Heart left ventricle (tissue), 16 donors: ENCODE data around the gene SLC29A3. TPM values are rescaled to one million over a fixed set of nuclear protein-coding genes. Genes with fewer than 3 reads are reported as not detected.

Experiments
- ATAC-seq, 4 donors: fragments of 200-7000 bp; cut with Tn5 transposase; one replicate each; pipeline ENCODE4 v1.9.1; 2020 to 2022; ENCODE audit warnings: moderate library complexity in 4 of 4, mild to moderate bottlenecking in 3 of 4, moderate number of reproducible peaks in 1 of 4
- DNase-seq, 5 donors: peaks; one replicate each; pipeline ENCODE4 v3.0.0-alpha.2; 2020
- H3K27ac ChIP-seq, 12 donors: fragments of 200-600 bp; sonication (generic) in 4 of 12; one replicate each; pipeline versions ENCODE4 v1.5.0 to v1.8.0; 2016 to 2022; ENCODE audit warnings: mild to moderate bottlenecking in 2 of 12
- H3K27me3 ChIP-seq, 9 donors: fragments of 200-600 bp; sonication (generic) in 2 of 9; one replicate each; pipeline versions ENCODE4 v1.5.1 to v1.8.0; 2016 to 2022; ENCODE audit warnings: mild to moderate bottlenecking in 3 of 9
- H3K36me3 ChIP-seq, 9 donors: fragments of 200-600 bp; sonication (generic) in 2 of 9; one replicate each; pipeline versions ENCODE4 v1.5.0 to v1.8.0; 2018 to 2022; ENCODE audit warnings: mild to moderate bottlenecking in 2 of 9
- H3K4me1 ChIP-seq, 12 donors: fragments of 200-600 bp; sonication (generic) in 4 of 12; one replicate each; pipeline versions ENCODE4 v1.5.0 to v1.8.0; 2016 to 2022; ENCODE audit warnings: mild to moderate bottlenecking in 3 of 12
- H3K4me3 ChIP-seq, 12 donors: fragments of 200-600 bp; sonication (generic) in 4 of 12; one replicate each; pipeline versions ENCODE4 v1.5.0 to v1.8.0; 2017 to 2022; ENCODE audit warnings: mild to moderate bottlenecking in 9 of 12, moderate library complexity in 4 of 12
- H3K9me3 ChIP-seq, 12 donors: fragments of 200-600 bp; sonication (generic) in 4 of 12; one replicate each; pipeline versions ENCODE4 v1.5.0 to v1.8.0; 2016 to 2022; ENCODE audit warnings: mild to moderate bottlenecking in 1 of 12
- CTCF ChIP-seq, 12 donors: fragments of 200-600 bp; sonication (generic) in 4 of 12; IDR thresholded peaks; one replicate each; pipeline versions ENCODE4 v1.5.0 to v1.8.0; 2018 to 2022; ENCODE audit warnings: antibody characterized with exemption in 12 of 12, mild to moderate bottlenecking in 5 of 12
- POLR2A ChIP-seq, 2 donors: fragments of 450-650 bp; IDR thresholded peaks; one replicate each; pipeline ENCODE4 v1.6.1; 2017; ENCODE audit warnings: antibody characterized with exemption in 2 of 2, mild to moderate bottlenecking in 2 of 2, moderate library complexity in 2 of 2
- WGBS, 4 donors: extraction: QIAGEN DNeasy Blood & Tissue Kit in 2 of 4; methylation state at CpG; one replicate each; pipeline versions ENCODE4 v1.1.5 to v1.1.7; 2013 to 2018; 5-methylcytosine and 5-hydroxymethylcytosine counted together
- intact Hi-C, 10 donors: fragments of 100-400 bp; cut with DNase I; formaldehyde crosslinking; loops; one replicate each; pipeline versions ENCODE4 v1.11.1 to v1.14.2; 2022
- polyA plus RNA-seq, 2 donors: library from polyadenylated mRNA; stranded (reverse); fragments of 200-250 nt; gene quantifications; one replicate each; pipeline ENCODE4 v1.2.3, GENCODE V29; 2013
- total RNA-seq, 9 donors: library from RNA; depleted of rRNA in 2 of 9; stranded (reverse); fragments of >200 nt in 2 of 9; fragmentation: NEBNext Ultra II Directional in 3 of 9; extraction: Animal tissue kit (Norgen Biotek cat#: 25700) in 3 of 9; gene quantifications; one replicate each; pipeline versions ENCODE4 v1.1.0 to v1.2.4, GENCODE V29; 2016 to 2023
- donor health status: ischemic (EF 13 %, LVEDD 7.1; RV severe dilation, severe dysfunction).
- donor health status: healthy with polysubstance abuse.
- donor health status: DM: no; HTN: yes; CAD: no.
- donor health status: DM: no; HTN: no; CAD: no.
- donor health status: ischemic (EF 25% LVEDD 6.9; RV normal size, moderate dysfunction).
- donor health status: ischemic (EF 25% LVEDD 5.7; RV mildly dilated, moderate dysfunction).
- donor health status: healthy.
- donor health status: DM: yes; HTN: yes; CAD: no.
- donor health status: ischemic (EF 35%, LVEDD 5.7; RV mildly dilated, moderate dysfunction).
- donor health status: nonischemic (EF 11% LVEDD 7.7; RV severe dilation, severe dysfunction).
- donor health status: DM: yes; HTN: yes; CAD: no.
- donor health status: PGD.
- donor health status: ischemic (EF 29% LVEDD 5.4; RV normal size, mild dysfunction).
- donor health status: nonischemic (EF 23%, LVEDD 6.1; RV moderate dilation, normal function).

The SLC29A3 gene
- total and polyA plus RNA-seq, 11 donors: 0.76 to 6.2 (median 1.6) TPM

GRCh38 chr10:71409516-71410104 is 90.6 kb downstream of the SLC29A3 start:
- no peak for DNase-seq
- H3K27ac ChIP-seq: no peak overlapping the region
- H3K27me3 ChIP-seq: no peaks in the 10 kb centered on the region
- WGBS, 4 donors: 45 to 63% (median 59%) methylated on average over 3 of the region's 3 CpGs
- H3K4me3 ChIP-seq: no peak overlapping the region
- H3K36me3 ChIP-seq: no peaks in the 10 kb centered on the region
- H3K9me3 ChIP-seq: peaks cover 0 to 34% (median 15%) of the 10 kb centered on the region in 12 donors
- intact Hi-C loops: no loop called here
- TF ChIP-seq POLR2A (IDR thresholded peaks at IDR 0.05): no peak
- TF ChIP-seq CTCF (IDR thresholded peaks at IDR 0.05): no peak
- H3K4me1 ChIP-seq: no peaks in the 10 kb centered on the region
- ATAC-seq: no peak

Other genes with a start within 250 kb of the SLC29A3 start
- gene UNC5B, start 106.7 kb upstream of the SLC29A3 start, total RNA-seq: 10 to 100 TPM in 6 of 9 donors, 1 to 10 TPM in 3; 6.9 to 22.8 (median 10.9) TPM
- gene UNC5B, start 106.7 kb upstream of the SLC29A3 start, polyA plus RNA-seq: 1 to 10 TPM; 4.8 to 8.7 TPM
- 1 to 10 TPM; 1.2 to 8.6 (median 4.5) TPM for gene CDH23, start 77.7 kb downstream of the SLC29A3 start, total RNA-seq
- 1 to 10 TPM; 1.9 to 3.3 TPM for gene CDH23, start 77.7 kb downstream of the SLC29A3 start, polyA plus RNA-seq